ENCODE results near the gene NMUR1. TPM values are rescaled to one million over a fixed set of nuclear protein-coding genes. Genes with fewer than 3 reads are reported as not detected.
A peak's percentile ranks its signal among the peaks of the same experiment; 100 is the strongest.

The NMUR1 gene
- total RNA-seq, 1 donor from 2014 or later = 0.10 TPM

DNA sequence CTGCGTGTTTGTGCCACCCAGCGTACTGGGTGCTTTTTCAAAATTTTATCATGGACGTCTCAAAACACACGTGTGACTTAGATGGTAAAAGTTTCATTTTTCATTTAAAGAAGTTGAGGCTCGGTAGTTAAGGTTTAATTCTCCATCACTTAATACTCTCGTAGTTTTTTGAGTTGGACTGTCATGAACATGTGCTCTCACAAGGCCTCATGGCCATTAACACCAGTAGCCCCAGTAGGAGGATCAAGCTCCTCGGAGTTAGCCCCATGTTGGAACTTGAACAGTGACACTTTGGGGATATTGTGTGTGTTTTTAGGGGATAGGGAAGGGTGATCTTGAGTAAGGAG lies 15.3 kb downstream of the NMUR1 start:
- H3K27me3 Mint-ChIP-seq = no peaks in the 10 kb centered on the region

DNA sequence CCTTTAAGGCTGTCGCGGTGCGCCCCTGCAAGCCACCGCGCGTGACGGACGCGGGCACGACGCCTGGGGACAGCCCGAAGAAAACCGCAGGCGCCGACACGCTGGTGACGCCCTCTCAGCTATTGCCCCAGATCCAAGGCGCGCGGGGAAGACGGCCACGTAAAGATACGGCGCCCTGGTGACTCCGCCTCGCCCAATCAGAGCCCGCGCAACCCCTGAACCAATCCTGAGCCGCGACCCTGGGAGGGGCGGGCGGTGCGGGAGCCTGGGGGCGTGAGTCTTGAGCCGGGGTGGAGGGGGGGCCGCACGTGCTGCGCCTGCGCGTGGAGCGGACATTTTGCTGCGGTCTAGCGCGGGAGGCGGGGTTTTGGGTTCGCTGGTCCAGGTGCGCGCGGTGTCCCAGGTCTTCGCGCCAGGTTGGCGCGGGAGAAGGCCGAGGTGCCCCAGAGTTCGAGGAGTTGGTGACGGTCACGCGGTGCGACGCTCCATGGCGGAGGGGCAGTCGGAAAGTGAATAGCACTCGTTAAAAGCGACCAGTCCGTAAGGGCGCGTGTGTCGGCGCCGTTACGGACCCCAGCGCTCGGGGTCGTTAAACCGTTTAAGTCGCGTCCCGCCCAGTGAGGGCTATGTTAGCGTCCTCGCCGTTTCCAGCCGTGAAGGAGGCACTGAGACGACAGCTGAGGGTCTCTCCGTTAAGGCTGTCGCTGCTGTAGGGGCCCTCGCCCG lies 15.9 kb downstream of the NMUR1 start:
- TF ChIP-seq, protein P1, sequence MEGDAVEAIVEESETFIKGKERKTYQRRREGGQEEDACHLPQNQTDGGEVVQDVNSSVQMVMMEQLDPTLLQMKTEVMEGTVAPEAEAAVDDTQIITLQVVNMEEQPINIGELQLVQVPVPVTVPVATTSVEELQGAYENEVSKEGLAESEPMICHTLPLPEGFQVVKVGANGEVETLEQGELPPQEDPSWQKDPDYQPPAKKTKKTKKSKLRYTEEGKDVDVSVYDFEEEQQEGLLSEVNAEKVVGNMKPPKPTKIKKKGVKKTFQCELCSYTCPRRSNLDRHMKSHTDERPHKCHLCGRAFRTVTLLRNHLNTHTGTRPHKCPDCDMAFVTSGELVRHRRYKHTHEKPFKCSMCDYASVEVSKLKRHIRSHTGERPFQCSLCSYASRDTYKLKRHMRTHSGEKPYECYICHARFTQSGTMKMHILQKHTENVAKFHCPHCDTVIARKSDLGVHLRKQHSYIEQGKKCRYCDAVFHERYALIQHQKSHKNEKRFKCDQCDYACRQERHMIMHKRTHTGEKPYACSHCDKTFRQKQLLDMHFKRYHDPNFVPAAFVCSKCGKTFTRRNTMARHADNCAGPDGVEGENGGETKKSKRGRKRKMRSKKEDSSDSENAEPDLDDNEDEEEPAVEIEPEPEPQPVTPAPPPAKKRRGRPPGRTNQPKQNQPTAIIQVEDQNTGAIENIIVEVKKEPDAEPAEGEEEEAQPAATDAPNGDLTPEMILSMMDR (conservative IDR thresholded peaks at IDR 0.05) = no peak
- peak overlapping the region; percentile 97 for H3K4me3 Mint-ChIP-seq
- DNase-seq (ENCODE audit: extremely low spot score, unreplicated experiment) = peak; percentile 99
- peaks cover 32% of the 10 kb centered on the region for H3K4me1 Mint-ChIP-seq (ENCODE audit: unreplicated experiment)
- no peaks in the 10 kb centered on the region for H3K27me3 Mint-ChIP-seq
- no peaks in the 10 kb centered on the region for H3K9me3 Mint-ChIP-seq
- peak overlapping the region; percentile 94 for H3K27ac Mint-ChIP-seq
- H3K36me3 Mint-ChIP-seq = no peaks in the 10 kb centered on the region

More for the DNA sequence above, 15.3 kb downstream of the NMUR1 start:
- TF ChIP-seq, protein P1 (conservative IDR thresholded peaks at IDR 0.05) = no peak
- no peaks in the 10 kb centered on the region for H3K36me3 Mint-ChIP-seq
- DNase-seq (ENCODE audit: extremely low spot score, unreplicated experiment) = no peak
- peaks cover 35% of the 10 kb centered on the region for H3K4me1 Mint-ChIP-seq (ENCODE audit: unreplicated experiment)
- H3K27ac Mint-ChIP-seq = peak overlapping the region; percentile 94
- peak overlapping the region; percentile 97 for H3K4me3 Mint-ChIP-seq
- H3K9me3 Mint-ChIP-seq = no peaks in the 10 kb centered on the region

DNA sequence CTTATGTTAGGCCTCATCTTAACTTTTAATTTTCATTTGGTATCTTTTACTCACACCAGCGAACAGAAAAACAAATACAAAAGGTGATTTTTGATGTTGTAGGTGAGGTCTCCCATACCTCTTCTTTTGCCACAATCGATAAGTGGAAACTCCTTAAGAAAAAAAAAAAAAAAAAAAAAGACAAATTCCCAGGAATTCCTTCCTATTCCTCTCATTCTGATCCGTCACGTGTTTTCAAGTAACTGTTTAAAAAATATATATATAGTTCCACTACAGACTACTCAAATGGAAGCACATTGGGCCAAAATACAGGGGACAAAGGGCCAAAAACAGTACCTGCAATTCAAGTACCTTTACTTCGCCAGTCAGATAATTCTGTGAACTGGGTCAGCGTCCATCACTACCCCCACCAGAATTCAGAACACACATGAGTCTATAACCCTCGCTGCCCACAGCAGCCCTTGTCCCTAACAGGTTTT lies 16.5 kb downstream of the NMUR1 start:
- H3K27me3 Mint-ChIP-seq = no peaks in the 10 kb centered on the region
- TF ChIP-seq, protein P1 (conservative IDR thresholded peaks at IDR 0.05) = no peak
- H3K27ac Mint-ChIP-seq = peak overlapping the region; percentile 94
- H3K4me3 Mint-ChIP-seq = peak overlapping the region; percentile 97
- no peak for DNase-seq (ENCODE audit: extremely low spot score, unreplicated experiment)
- no peaks in the 10 kb centered on the region for H3K36me3 Mint-ChIP-seq
- H3K9me3 Mint-ChIP-seq = no peaks in the 10 kb centered on the region
- peaks cover 26% of the 10 kb centered on the region for H3K4me1 Mint-ChIP-seq (ENCODE audit: unreplicated experiment)

DNA sequence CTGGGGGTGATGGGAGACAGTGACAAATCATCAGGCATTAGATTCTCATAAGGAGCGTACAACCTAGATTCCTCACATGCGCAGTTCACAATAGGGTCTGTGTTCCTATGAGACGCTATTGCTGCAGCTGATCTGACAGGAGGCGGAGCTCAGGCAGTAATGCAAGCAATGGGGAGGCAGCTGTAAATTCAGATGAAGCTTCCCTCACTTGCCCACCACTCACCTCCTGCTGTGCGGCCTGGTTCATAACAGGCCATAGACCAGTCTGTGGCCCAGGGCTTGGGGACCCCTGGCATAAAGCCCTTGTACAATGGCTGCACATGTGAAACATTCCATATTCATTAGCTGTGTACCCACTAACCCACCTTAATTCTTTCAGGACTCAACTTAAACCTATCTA lies 18.0 kb downstream of the NMUR1 start:
- Mint-ChIP-seq H3K27me3 (no peaks in the 10 kb centered on the region), H3K27ac (peak overlapping the region; percentile 70)

DNA sequence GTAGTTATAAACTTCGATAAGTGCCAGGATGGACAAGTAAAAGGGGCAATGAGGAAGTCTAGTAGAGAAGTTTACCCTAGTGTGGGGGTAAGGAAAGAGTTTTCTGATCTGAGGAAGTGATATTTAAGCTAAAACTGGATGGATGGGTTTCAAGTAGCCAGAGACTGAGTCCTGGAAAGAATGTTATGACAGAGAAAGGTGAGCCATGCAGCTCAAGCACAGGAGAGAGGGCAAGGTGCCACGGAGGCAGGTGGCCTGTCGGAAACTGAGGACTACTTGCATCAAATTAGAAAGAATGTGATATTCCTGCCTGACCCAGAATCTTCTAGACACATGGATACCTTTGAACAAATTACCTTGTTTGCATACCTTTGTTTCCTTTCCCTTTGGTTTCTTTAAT lies 26.5 kb downstream of the NMUR1 start:
- no peak for DNase-seq (ENCODE audit: extremely low spot score, unreplicated experiment)
- peaks cover 15% of the 10 kb centered on the region for H3K36me3 Mint-ChIP-seq
- TF ChIP-seq, protein P1 (conservative IDR thresholded peaks at IDR 0.05) = no peak
- H3K4me3 Mint-ChIP-seq = no peak overlapping the region
- H3K27ac Mint-ChIP-seq = no peak overlapping the region
- no peaks in the 10 kb centered on the region for H3K9me3 Mint-ChIP-seq
- H3K4me1 Mint-ChIP-seq (ENCODE audit: unreplicated experiment) = no peaks in the 10 kb centered on the region
- no peaks in the 10 kb centered on the region for H3K27me3 Mint-ChIP-seq

More for the DNA sequence above, 18.0 kb downstream of the NMUR1 start:
- Mint-ChIP-seq H3K9me3 (no peaks in the 10 kb centered on the region), H3K4me1 (ENCODE audit: unreplicated experiment) (peaks cover 19% of the 10 kb centered on the region), H3K4me3 (peak overlapping the region; percentile 77), H3K36me3 (peaks cover 4% of the 10 kb centered on the region)
- no peak for DNase-seq (ENCODE audit: extremely low spot score, unreplicated experiment)
- TF ChIP-seq, protein P1 (conservative IDR thresholded peaks at IDR 0.05) = no peak
